ENCODE measurements around the gene SENP3.
A peak's percentile ranks its signal among the peaks of the same experiment; 100 is the strongest.

SENP3 gene

GRCh38 chr17:7577327-7578199 lies 15.8 kb downstream of the SENP3 start:
- DNase-seq (ENCODE audit: low read depth), result no peak

GRCh38 chr17:7579001-7579833 lies 17.5 kb downstream of the SENP3 start, which contains the start of gene CD68:
Gene CD68 (plus strand): TSS chr17:7579638. CDS start chr17:7579678, 40 bp downstream.
- peak; percentile 68 for DNase-seq (ENCODE audit: low read depth)

DNA sequence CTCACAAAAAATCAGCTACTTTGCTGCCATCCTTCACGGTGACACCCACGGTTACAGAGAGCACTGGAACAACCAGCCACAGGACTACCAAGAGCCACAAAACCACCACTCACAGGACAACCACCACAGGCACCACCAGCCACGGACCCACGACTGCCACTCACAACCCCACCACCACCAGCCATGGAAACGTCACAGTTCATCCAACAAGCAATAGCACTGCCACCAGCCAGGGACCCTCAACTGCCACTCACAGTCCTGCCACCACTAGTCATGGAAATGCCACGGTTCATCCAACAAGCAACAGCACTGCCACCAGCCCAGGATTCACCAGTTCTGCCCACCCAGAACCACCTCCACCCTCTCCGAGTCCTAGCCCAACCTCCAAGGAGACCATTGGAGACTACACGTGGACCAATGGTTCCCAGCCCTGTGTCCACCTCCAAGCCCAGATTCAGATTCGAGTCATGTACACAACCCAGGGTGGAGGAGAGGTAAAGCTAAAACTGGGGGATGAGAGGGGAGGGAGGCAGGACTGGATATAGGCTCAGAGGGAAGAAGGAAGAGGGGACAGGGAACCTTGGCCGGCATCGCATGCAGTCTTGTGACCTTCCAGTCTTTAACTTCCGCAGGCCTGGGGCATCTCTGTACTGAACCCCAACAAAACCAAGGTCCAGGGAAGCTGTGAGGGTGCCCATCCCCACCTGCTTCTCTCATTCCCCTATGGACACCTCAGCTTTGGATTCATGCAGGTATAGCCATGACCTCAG lies 18.3 kb downstream of the SENP3 start:
- no peak for DNase-seq (ENCODE audit: low read depth)

DNA sequence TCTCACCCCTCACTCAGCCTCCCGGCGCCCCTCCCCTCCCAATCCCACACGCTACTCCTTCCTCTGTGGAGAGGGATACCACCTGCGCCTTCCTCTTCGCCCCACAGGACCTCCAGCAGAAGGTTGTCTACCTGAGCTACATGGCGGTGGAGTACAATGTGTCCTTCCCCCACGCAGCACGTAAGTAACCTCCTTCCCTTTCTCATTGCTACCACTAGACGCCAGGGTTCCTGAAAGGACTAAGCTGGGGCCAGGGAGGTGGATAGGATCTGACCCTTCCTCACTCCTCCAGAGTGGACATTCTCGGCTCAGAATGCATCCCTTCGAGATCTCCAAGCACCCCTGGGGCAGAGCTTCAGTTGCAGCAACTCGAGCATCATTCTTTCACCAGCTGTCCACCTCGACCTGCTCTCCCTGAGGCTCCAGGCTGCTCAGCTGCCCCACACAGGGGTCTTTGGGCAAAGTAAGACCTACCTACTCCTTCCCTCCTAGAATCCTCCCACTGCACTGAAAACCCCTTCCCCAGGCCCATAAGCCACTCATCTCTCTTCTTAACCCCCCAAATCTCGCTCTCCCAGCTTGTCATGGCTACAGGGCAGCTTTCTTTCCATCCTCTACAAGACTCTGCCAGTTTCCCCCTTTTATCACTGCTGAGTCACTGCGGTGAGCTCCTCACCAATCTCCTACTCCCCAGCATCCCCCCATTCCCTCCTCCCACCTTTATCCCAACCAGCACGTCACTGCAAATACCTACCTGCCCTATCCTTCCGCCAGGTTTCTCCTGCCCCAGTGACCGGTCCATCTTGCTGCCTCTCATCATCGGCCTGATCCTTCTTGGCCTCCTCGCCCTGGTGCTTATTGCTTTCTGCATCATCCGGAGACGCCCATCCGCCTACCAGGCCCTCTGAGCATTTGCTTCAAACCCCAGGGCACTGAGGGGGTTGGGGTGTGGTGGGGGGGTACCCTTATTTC lies 19.2 kb downstream of the SENP3 start:
- DNase-seq (ENCODE audit: low read depth), result no peak

GRCh38 chr17:7582396-7583252 lies 20.9 kb downstream of the SENP3 start:
- no peak for DNase-seq (ENCODE audit: low read depth)

DNA sequence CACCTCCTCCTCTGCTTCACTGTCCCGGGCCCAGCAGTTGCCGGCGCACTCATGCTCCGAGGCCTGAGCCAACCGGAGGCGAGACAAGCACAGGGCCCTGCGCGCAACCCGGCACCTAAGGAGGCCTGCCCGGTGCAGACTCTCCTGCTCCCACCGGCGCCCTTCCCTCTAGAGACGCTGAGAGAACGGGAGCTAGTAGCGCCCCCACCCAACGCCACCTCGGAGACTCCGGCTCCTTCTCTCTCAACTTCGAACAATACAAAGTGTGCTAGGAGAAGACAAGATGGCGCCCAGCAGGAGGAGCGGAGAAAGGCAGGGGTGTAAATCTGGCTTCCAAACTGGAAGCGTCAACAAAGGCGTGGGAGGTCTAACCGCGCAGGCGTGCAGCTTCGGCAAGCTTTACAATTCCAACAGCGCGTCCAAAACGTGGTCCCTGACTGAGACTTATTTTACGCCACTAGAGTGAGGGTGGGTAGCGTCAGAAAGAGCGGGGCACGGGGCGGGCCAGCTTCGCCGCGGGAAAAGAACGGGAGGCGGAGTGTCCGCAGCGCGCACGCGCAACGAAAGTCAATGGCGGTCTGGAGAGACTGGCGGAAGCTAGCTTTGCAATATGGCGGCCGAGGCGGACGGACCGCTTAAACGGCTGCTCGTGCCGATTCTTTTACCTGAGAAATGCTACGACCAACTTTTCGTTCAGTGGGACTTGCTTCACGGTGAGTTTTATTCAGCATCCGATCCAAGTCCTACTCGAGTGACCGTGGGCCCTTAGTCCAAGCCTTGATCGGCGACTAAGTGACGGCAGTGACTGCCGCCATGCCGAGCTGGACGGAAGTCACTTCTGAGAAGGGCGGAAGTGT lies 21.8 kb downstream of the SENP3 start, which contains the start of gene MPDU1:
Gene MPDU1 (plus strand): TSS at position 600 of the 857 bp plus-strand sequence. CDS start 11 bp downstream, at position 611.
- peak; percentile 91 for DNase-seq (ENCODE audit: low read depth)

DNA sequence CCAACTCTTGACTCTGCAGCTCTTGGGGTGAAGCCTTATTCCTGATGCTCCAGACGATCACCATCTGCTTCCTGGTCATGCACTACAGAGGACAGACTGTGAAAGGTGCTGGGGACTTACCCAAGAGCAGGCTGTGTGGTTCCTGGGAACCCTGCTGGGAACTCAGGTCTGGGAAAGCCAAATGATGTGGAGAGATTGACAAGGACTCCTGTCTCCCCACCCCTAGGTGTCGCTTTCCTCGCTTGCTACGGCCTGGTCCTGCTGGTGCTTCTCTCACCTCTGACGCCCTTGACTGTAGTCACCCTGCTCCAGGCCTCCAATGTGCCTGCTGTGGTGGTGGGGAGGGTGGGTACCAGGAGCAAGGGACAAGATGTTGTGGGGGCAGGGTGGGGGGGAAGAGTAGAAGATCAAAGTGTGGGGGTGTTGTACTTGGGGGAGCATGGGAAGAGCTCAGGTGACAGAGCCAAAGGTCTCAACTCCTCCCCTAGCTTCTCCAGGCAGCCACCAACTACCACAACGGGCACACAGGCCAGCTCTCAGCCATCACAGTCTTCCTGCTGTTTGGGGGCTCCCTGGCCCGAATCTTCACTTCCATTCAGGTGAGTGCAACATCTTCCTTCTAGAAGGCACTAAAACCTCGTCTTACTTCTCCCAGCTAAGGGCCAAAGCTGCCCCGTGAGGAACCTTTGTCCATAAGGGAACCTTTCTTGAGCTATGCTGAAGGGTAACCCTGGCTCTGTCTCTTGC lies 25.1 kb downstream of the SENP3 start:
- DNase-seq (ENCODE audit: low read depth), result no peak

- DNase-seq (ENCODE audit: low read depth), result no peak
Observed at GRCh38 chr17:7587420-7588151, 25.9 kb downstream of the SENP3 start.

GRCh38 chr17:7588553-7589203 lies 27.0 kb downstream of the SENP3 start:
- no peak for DNase-seq (ENCODE audit: low read depth)

GRCh38 chr17:7589204-7589868 lies 27.6 kb downstream of the SENP3 start:
- peak; percentile 46 for DNase-seq (ENCODE audit: low read depth)

GRCh38 chr17:7589891-7590691 lies 28.4 kb downstream of the SENP3 start, which contains the start of gene SOX15:
Gene SOX15 (minus strand): TSS chr17:7590094. CDS start chr17:7589676, 418 bp downstream.
- DNase-seq (ENCODE audit: low read depth), result no peak

DNA sequence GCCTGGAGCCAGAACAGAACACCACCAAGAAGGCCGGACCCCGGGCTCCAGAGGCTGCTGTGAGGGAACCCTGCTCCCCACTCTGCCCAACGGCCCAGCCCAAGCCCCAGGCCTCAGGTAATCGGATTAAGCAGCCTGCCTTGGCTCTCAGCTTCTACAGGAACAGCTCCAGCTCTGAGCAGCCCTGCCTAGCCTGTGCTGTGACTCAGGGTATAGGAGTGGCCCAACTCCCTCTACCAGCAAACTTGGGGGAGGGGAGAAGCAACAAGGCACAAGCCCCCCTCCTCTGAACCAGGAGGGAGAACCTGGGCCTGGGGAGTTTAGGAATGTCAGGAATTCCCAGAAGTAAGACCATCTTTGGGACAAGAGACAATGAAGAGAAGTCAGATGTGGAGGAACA lies 29.0 kb downstream of the SENP3 start:
- no peak for DNase-seq (ENCODE audit: low read depth)

DNA sequence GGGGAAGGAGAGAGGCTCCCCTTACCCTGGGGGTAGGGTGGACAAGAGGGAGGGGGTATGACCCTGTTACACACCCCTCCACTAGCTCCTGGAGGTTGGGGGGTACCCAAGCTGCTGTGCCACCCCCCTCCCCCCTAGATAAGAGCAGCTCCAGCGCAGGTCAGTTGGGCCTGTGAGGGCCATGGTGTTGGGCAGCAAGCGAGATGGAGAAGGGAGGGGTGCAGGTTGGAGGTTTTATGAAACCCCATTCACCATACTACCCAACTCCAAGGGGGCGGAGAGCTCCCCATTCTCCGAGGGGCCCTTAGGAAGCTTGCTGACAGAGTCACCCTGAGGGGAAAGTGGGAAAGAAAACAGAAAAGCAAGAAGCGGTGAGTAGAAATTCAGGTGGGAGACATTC lies 29.9 kb downstream of the SENP3 start:
- no peak for DNase-seq (ENCODE audit: low read depth)

DNA sequence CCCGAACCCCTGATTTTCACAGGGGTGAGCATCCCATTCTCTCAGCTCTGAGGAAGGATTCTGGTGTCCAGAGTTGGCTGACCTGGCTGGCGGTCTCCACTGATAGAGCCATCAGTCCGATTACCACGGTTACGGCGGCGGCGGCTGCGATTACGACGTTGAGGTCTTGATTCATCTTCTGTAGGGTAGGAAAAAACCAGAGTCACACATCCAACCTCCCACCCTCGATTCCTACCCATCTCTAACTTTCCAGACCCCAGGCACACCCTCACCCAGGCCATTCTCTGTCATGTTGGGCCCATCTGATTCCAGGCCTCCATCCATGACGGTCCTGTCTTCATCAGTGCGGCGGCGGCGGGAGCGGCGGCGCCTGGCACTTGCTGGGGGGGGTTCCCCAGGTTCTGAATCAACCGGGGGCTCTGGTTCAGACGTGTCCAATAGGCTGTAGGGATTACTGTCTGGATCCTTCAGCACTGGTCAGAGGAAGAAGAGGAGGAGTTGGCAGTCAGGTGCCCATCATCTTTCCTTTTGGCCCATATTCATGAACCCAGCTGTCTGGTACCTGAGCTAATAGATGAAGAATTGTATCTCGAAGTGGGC lies 30.8 kb downstream of the SENP3 start:
- DNase-seq (ENCODE audit: low read depth), result no peak

DNA sequence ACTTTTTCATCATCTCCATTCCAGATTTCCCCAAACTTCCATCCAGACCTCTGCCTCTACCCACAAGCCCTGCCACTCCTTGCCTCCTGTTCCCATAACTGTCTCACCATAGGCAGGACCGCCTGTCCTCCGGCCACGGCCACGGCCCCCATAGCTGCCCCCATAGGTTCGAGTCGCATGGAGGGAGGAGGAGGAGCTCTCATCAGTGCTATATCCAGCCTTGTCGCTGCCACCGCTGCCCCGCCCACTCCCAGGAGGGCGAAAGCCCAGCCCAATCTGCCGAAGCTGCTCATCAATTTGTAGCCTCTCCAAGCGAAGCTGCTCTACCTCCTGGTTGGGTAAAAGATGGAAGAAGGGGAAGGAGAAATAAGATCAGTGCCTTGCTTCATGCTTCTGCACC lies 31.6 kb downstream of the SENP3 start:
- DNase-seq (ENCODE audit: low read depth), result no peak

All from stimulated activated CD4-positive, alpha-beta T cell treated with anti-CD3 and anti-CD28 coated beads, Interleukin-2, amount 100 ng/mL, for 4 hours (primary cell).